ENCODE data around the gene SUSD3.
A peak's percentile ranks its signal among the peaks of the same experiment; 100 is the strongest.
"Not testable (repeated sequence)": the region's sequence is repeated elsewhere in the genome, so short reads cannot be mapped to it uniquely, and the experiment has no call there.

Gene SUSD3

GRCh38 chr9:93058355-93059010 lies at the start of gene SUSD3:
SUSD3 (plus strand) TSS chr9:93058701; CDS start chr9:93058743, 42 bp downstream.
- DNase-seq, result peak; percentile 50

GRCh38 chr9:93009337-93010015 lies 49.0 kb upstream of the SUSD3 start:
- no peak for DNase-seq

GRCh38 chr9:93010056-93010455 lies 48.4 kb upstream of the SUSD3 start:
- DNase-seq, result no peak

- no peak for DNase-seq
These were observed 47.8 kb upstream of the SUSD3 start for GRCh38 chr9:93010704-93011103.

- DNase-seq, result no peak
These were observed 47.4 kb upstream of the SUSD3 start for GRCh38 chr9:93011114-93011513.

GRCh38 chr9:93012963-93013855 lies 45.3 kb upstream of the SUSD3 start:
- no peak for DNase-seq

- no peak for DNase-seq
These were observed 44.5 kb upstream of the SUSD3 start for GRCh38 chr9:93013856-93014582.

- not testable (repeated sequence) for DNase-seq
These were observed 43.3 kb upstream of the SUSD3 start for GRCh38 chr9:93015190-93015589.

- DNase-seq, result no peak
These were observed 40.9 kb upstream of the SUSD3 start for GRCh38 chr9:93017621-93018020.

- no peak for DNase-seq
These were observed 38.4 kb upstream of the SUSD3 start for GRCh38 chr9:93020151-93020550.

- DNase-seq, result no peak
These were observed 37.5 kb upstream of the SUSD3 start for GRCh38 chr9:93020771-93021670.

GRCh38 chr9:93022066-93022465 lies 36.4 kb upstream of the SUSD3 start:
- no peak for DNase-seq

GRCh38 chr9:93022721-93023520 lies 35.6 kb upstream of the SUSD3 start:
- DNase-seq, result no peak

GRCh38 chr9:93023521-93023815 lies 35.0 kb upstream of the SUSD3 start:
- DNase-seq, result no peak

- DNase-seq, result no peak
These were observed 33.9 kb upstream of the SUSD3 start for GRCh38 chr9:93024646-93024910.

- DNase-seq, result no peak
These were observed 33.4 kb upstream of the SUSD3 start for GRCh38 chr9:93024986-93025630.

- DNase-seq, result no peak
These were observed 32.8 kb upstream of the SUSD3 start for GRCh38 chr9:93025736-93026135.

GRCh38 chr9:93026640-93027039 lies 31.9 kb upstream of the SUSD3 start:
- DNase-seq, result no peak

- DNase-seq, result no peak
These were observed 30.8 kb upstream of the SUSD3 start for GRCh38 chr9:93027750-93028149.

- no peak for DNase-seq
These were observed 30.0 kb upstream of the SUSD3 start for GRCh38 chr9:93028448-93029006.

Data from NCI-H226 (cell line).